Measurements from ENCODE around the gene DOP1B.

The DOP1B gene

DNA sequence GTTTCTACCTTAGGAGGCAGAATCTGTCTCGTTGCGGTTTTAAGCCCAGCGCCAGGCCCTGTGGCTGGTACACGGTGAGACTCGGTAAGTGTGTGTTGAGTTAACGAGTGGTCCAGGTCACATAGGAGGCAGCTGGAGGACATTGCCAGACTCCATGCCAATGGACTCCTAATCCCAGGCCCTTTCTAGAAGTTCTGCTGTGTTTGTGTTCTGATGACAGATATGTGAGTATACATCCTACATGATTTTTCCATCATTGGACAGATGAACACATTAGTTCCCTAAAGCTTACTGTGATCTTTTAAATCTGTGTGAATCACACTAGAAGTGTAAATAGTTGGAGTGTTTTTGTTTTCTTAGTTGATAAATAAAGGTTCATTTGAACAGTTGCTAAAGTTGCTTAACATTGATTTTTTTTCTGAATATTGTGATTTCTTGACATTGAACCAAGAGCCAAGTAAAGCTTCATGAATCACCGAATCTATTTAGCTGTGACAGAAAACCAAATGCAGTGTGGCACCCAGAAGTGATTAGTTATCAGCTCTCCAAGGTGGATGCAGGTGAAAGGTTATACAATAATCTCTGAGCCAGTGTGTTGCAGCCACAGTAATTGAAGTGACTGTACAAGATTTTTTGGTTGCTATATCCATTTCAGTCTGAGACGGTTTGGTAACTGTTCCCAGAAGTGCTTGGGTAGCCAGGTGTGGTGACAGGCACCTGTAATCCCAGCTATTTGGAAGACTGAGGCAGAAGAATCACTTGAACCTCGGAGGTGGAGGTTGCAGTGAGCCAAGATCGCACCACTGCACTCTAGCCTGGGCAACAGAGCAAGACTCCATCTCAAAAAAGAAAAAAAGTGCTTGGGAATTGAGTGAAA is 46.3 kb downstream of the DOP1B start:
- no peak for DNase-seq (ENCODE audit: low spot score)

DNA sequence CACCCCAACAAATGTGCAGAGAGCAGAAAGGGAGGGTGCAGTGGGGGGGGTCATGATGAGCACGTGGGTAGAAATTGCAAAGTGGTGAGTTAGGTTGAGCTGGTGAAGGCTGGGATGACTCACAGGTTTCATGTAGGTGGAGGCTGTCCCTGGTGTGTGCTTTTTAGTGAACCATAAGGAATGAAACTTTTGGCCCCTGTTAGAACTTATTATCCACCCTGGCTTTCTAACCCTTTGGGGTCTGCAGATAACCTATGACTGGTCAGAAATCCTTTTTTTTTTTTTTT is 46.9 kb downstream of the DOP1B start:
- peak; percentile 71 for DNase-seq (ENCODE audit: low spot score)

DNA sequence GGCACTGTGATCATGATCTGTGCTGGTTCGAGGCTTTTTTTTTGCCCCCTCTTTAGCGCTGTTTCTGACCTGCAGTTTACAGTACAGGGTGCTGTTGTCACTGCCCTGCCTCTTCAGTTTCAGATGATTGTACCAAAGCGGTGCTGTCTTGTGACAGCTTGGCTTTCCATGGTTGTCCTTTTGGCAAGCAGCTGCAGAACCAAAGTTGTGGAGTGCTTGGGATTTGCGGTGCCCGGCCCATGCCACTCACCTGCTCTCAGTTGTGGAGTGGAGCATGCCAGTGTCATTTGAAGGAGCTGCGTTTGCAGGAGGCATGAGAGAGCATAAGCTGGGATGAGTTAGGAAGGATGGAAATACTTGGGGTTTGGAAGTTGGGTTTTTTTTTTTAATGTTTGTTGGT is 48.4 kb downstream of the DOP1B start:
- no peak for DNase-seq (ENCODE audit: low spot score)

GRCh38 chr21:36205962-36206361 is 49.3 kb downstream of the DOP1B start:
- DNase-seq (ENCODE audit: low spot score), result no peak

Data from activated CD4-positive, alpha-beta T cell treated with anti-CD3 and anti-CD28 coated beads, Interleukin-2, Interleukin-4, amounts not matched to agents 100 ng/mL and 50 ng/mL, durations not matched to agents 16 hours and 8 hours (primary cell).